Gastroesophageal sphincter (tissue), 4 donors: ENCODE data around the gene KNL1. TPM values are rescaled to one million over a fixed set of nuclear protein-coding genes. Genes with fewer than 3 reads are reported as not detected.
A peak's percentile ranks its signal among the peaks of the same experiment; 100 is the strongest.

ENCODE experiments used
- ATAC-seq: fragments of 150-250 bp; one replicate; pipeline ENCODE4 v1.9.1; 2016; ENCODE audit warnings: mild to moderate bottlenecking, moderate library complexity
- H3K27ac ChIP-seq, 4 donors: fragments of 200-600 bp; sonication (generic) in 3 of 4; 1 replicate in 3 of 4; 2 replicates in 1 of 4; pipeline ENCODE4 v1.5.1; 2016 to 2019
- H3K27me3 ChIP-seq: fragments of 200-600 bp; sonication (generic); one replicate; pipeline ENCODE4 v1.5.1; 2019
- H3K36me3 ChIP-seq, 2 donors: fragments of 200-600 bp; sonication (generic); one replicate each; pipeline ENCODE4 v1.5.1; 2019; ENCODE audit warnings: control low read depth in 1 of 2
- H3K4me1 ChIP-seq, 3 donors: fragments of 200-600 bp; sonication (generic); 1 replicate in 2 of 3; 2 replicates in 1 of 3; pipeline ENCODE4 v1.5.1; 2016 to 2019; ENCODE audit warnings: control low read depth in 2 of 3
- H3K4me3 ChIP-seq, 2 donors: fragments of 200-600 bp; sonication (generic); one replicate each; pipeline ENCODE4 v1.5.1; 2019; ENCODE audit warnings: mild to moderate bottlenecking in 1 of 2, moderate library complexity in 1 of 2
- H3K9me3 ChIP-seq, 3 donors: fragments of 200-600 bp; sonication (generic); one replicate each; pipeline ENCODE4 v1.5.1; 2017 to 2019; ENCODE audit warnings: control low read depth in 2 of 3
- EP300 ChIP-seq: sonication (generic); formaldehyde crosslinking; IDR thresholded peaks from one replicate; pipeline ENCODE4 v1.6.1; 2017; ENCODE audit warnings: antibody characterized with exemption, mild to moderate bottlenecking
- POLR2A ChIP-seq, 2 donors: fragments of 450-650 bp; IDR thresholded peaks; one replicate each; pipeline ENCODE4 v1.6.1; 2017; ENCODE audit warnings: antibody characterized with exemption in 2 of 2, mild to moderate bottlenecking in 2 of 2, moderate library complexity in 1 of 2
- POLR2AphosphoS5 ChIP-seq: sonication (generic); formaldehyde crosslinking; IDR thresholded peaks from one replicate; pipeline ENCODE4 v1.6.1; 2017; ENCODE audit warnings: antibody characterized with exemption
- WGBS, 2 donors: methylation state at CpG; one replicate each; pipeline ENCODE4 v1.1.5; 2018; ENCODE audit warnings: low coverage in 1 of 2; 5-methylcytosine and 5-hydroxymethylcytosine counted together
- total RNA-seq, 4 donors: library from RNA; depleted of rRNA; stranded (reverse); fragments of >200 nt; gene quantifications; one replicate each; pipeline ENCODE4 v1.1.0, GENCODE V29; 2016
- TF ChIP-seq, protein P1 (sequence below), 4 experiments: fragments of 200-600 bp in 2 of 4; fragments of 450-650 bp in 2 of 4; sonication (generic) in 1 of 4; IDR thresholded peaks; one replicate each; pipeline ENCODE4 v1.5.1; 2017 to 2019; ENCODE audit warnings: antibody characterized with exemption in 4 of 4, mild to moderate bottlenecking in 2 of 4, moderate library complexity in 2 of 4

Gene KNL1, protein sequence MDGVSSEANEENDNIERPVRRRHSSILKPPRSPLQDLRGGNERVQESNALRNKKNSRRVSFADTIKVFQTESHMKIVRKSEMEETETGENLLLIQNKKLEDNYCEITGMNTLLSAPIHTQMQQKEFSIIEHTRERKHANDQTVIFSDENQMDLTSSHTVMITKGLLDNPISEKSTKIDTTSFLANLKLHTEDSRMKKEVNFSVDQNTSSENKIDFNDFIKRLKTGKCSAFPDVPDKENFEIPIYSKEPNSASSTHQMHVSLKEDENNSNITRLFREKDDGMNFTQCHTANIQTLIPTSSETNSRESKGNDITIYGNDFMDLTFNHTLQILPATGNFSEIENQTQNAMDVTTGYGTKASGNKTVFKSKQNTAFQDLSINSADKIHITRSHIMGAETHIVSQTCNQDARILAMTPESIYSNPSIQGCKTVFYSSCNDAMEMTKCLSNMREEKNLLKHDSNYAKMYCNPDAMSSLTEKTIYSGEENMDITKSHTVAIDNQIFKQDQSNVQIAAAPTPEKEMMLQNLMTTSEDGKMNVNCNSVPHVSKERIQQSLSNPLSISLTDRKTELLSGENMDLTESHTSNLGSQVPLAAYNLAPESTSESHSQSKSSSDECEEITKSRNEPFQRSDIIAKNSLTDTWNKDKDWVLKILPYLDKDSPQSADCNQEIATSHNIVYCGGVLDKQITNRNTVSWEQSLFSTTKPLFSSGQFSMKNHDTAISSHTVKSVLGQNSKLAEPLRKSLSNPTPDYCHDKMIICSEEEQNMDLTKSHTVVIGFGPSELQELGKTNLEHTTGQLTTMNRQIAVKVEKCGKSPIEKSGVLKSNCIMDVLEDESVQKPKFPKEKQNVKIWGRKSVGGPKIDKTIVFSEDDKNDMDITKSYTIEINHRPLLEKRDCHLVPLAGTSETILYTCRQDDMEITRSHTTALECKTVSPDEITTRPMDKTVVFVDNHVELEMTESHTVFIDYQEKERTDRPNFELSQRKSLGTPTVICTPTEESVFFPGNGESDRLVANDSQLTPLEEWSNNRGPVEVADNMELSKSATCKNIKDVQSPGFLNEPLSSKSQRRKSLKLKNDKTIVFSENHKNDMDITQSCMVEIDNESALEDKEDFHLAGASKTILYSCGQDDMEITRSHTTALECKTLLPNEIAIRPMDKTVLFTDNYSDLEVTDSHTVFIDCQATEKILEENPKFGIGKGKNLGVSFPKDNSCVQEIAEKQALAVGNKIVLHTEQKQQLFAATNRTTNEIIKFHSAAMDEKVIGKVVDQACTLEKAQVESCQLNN (N-terminal part only)
- under 1 TPM; 0.23 to 0.89 (median 0.57) TPM for total RNA-seq

DNA sequence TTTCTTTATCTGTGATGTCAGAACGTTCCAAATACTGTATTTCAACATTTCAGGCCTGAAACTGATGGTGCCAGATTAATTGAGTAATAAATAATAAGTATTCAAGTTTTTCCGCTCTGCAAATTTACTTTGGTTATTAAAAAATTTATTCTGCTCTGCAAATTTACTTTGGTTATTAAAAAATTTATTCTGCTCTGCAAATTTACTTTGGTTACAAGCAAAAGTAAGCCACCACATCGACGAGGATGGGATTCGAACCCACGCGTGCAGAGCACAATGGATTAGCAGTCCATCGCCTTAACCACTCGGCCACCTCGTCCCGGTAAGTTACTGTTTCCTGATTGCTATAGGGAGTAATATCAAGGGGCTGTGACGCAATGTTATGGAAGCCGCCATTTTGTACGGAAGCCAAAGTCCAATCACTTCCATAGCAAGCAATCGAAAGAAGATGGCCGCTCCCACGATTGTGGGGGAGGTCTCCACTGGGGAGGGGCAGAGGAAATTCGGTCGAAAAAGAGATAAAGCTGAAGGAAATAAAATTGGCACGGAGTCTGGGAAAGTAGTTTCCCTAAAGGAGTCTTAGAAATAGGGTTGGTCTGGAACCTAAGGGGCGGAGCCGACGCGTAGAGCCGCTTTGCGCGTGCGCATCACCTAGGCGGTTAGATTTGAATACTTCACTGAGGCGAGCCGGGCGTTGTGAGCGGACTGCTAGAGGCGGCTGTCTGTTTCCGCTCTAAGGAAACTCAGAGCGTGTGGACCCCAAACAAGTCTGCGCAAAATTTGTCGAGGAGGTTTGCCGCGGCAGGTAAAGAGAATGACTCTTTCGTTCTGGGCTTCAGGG is at the start of gene KNL1:
Gene KNL1, plus strand, starts transcription at position 662 of the 841 bp plus-strand sequence. CDS start 8,683 bp downstream, outside the sequence.
- Histone ChIP-seq H3K27me3 (peaks cover 28% of the 10 kb centered on the region), H3K4me3 (peak within 1 kb of the TSS; percentile 64), H3K4me1 (peaks cover 0 to 24% (median 6%) of the 10 kb centered on the region in 3 donors), H3K9me3 (no peaks in the 10 kb centered on the region), H3K36me3 (no peaks in the 10 kb centered on the region), H3K27ac (peak within 1 kb of the TSS; percentile 76 to 91 (median 90))
- WGBS, 2 donors: 3 to 4% methylated on average over 21 to 33 of the region's 41 CpGs
- peak; percentile 93 for ATAC-seq
- TF ChIP-seq EP300 (no peak), POLR2AphosphoS5 (peak; percentile 78), POLR2A (IDR thresholded peaks at IDR 0.05) (no peak)
- TF ChIP-seq, protein P1, sequence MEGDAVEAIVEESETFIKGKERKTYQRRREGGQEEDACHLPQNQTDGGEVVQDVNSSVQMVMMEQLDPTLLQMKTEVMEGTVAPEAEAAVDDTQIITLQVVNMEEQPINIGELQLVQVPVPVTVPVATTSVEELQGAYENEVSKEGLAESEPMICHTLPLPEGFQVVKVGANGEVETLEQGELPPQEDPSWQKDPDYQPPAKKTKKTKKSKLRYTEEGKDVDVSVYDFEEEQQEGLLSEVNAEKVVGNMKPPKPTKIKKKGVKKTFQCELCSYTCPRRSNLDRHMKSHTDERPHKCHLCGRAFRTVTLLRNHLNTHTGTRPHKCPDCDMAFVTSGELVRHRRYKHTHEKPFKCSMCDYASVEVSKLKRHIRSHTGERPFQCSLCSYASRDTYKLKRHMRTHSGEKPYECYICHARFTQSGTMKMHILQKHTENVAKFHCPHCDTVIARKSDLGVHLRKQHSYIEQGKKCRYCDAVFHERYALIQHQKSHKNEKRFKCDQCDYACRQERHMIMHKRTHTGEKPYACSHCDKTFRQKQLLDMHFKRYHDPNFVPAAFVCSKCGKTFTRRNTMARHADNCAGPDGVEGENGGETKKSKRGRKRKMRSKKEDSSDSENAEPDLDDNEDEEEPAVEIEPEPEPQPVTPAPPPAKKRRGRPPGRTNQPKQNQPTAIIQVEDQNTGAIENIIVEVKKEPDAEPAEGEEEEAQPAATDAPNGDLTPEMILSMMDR (IDR thresholded peaks at IDR 0.05): no peak

DNA sequence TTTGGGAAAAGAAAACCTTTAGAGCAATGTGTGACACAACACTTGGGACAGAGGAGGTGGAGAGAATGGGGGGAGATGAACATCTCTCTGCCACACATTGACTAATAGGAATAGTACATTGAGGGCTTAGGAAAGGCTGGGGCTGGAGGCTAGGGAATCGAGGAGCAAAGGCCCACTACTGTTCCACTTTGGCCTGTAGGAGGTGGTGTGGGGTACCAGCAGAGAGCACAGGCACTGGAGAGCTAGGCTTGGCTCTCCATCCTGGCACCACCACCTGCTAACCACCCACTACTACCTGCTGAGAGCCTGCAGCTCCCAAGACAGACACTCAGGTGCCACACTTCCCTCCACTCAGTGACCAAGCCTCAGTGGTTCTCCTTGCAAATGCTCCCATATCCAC is 48.6 kb upstream of the KNL1 start:
- peaks cover 0 to 41% of the 10 kb centered on the region in 2 donors for H3K36me3 ChIP-seq
- no peak overlapping the region for H3K27ac ChIP-seq
- no peak for ATAC-seq
- H3K27me3 ChIP-seq: no peaks in the 10 kb centered on the region
- no peak overlapping the region for H3K4me3 ChIP-seq
- TF ChIP-seq POLR2AphosphoS5 (no peak), POLR2A (IDR thresholded peaks at IDR 0.05) (no peak), EP300 (no peak)
- TF ChIP-seq, protein P1 (IDR thresholded peaks at IDR 0.05): no peak
- WGBS, 2 donors: 42 to 50% methylated on average over 1 of the region's 1 CpG
- no peaks in the 10 kb centered on the region for H3K9me3 ChIP-seq
- H3K4me1 ChIP-seq: no peaks in the 10 kb centered on the region

DNA sequence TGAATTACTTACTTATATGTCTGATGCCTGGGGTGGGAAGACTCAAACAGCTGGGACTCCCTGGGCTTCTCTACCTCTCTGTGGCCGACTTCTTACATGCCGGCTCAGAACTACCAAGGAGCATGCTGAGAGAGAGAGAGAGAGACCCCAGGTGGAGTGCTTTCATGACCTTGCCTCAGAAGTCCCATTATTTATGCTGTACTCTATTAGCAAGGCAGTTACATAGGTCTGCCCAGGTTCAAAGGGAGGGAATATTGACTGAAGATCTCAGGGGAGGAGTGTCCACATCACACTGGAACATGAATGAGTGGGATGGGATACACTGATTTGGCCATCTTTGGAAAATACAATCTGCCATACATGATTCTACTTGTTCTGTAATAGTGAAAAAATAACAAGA is 45.4 kb upstream of the KNL1 start:
- H3K36me3 ChIP-seq: peaks cover 0 to 65% of the 10 kb centered on the region in 2 donors
- H3K27ac ChIP-seq: no peak overlapping the region
- H3K4me3 ChIP-seq: no peak overlapping the region
- no peaks in the 10 kb centered on the region for H3K4me1 ChIP-seq
- 100% methylated on average over 2 of the region's 2 CpGs; no CpG with 5 or more reads in 1 of the 2 donors for WGBS, 2 donors
- no peak for ATAC-seq
- H3K9me3 ChIP-seq: no peaks in the 10 kb centered on the region
- no peak for TF ChIP-seq EP300
- no peak for TF ChIP-seq POLR2A (IDR thresholded peaks at IDR 0.05)
- TF ChIP-seq, protein P1 (IDR thresholded peaks at IDR 0.05): no peak
- H3K27me3 ChIP-seq: no peaks in the 10 kb centered on the region

DNA sequence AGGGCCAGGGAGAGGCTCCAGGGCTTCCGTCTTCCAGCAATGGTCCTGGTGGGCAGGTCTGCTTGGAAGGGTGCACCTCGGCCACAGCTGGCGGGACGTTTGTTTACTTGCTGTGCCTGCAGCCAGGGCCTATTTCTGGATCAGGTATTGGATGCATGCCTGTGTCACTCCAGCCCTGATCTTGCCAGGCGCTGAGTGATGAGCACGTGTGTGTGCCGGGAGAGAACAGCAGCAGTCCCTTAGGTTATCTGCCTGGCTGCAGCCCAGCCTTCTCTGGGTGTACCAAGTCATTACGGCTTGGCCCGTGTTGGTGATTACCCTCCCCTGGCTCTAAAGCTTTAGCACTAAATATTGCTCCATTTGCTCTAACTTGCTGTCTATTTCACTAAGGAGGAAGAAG is 44.2 kb upstream of the KNL1 start:
- no peak for TF ChIP-seq EP300
- TF ChIP-seq POLR2AphosphoS5: no peak
- no peak for TF ChIP-seq POLR2A (IDR thresholded peaks at IDR 0.05)
- TF ChIP-seq, protein P1 (IDR thresholded peaks at IDR 0.05): no peak
- WGBS, 2 donors: 33% methylated on average over 5 of the region's 9 CpGs; no CpG with 5 or more reads in 1 of the 2 donors
- H3K4me1 ChIP-seq: no peaks in the 10 kb centered on the region
- H3K27ac ChIP-seq: no peak overlapping the region
- no peak for ATAC-seq
- H3K27me3 ChIP-seq: no peaks in the 10 kb centered on the region
- no peak overlapping the region for H3K4me3 ChIP-seq
- H3K9me3 ChIP-seq: no peaks in the 10 kb centered on the region
- peaks cover 0 to 76% of the 10 kb centered on the region in 2 donors for H3K36me3 ChIP-seq
